ENCODE measurements around the gene FRMD3.

The FRMD3 gene

GRCh38 chr9:83420486-83420885 is 117.7 kb downstream of the FRMD3 start:
- Histone ChIP-seq H3K27ac (replicated peaks; ENCODE audit: low read length) (no peak overlapping the region), H2AFZ (ENCODE audit: low read length) (no peak overlapping the region), H3K4me1 (ENCODE audit: control insufficient read depth in 2 of 2, insufficient read depth in 1 of 2, low read depth in 1 of 2, low read length in 2 of 2) (peaks cover 0 to 2% of the 10 kb centered on the region in 2 donors), H3K9ac (ENCODE audit: low read depth, low read length, poor library complexity) (no peak overlapping the region), H2BK15ac (ENCODE audit: low read length) (no peak overlapping the region), H3K18ac (ENCODE audit: low read length) (no peak overlapping the region), H3K36me3 (replicated peaks in 1 of 2; ENCODE audit: control insufficient read depth in 2 of 2, insufficient read depth in 2 of 2, low read length in 2 of 2) (peaks cover 0 to 2% of the 10 kb centered on the region in 2 donors), H3K14ac (ENCODE audit: low read length) (no peak overlapping the region), H2BK120ac (ENCODE audit: low read depth, low read length) (no peak overlapping the region), H3K9me3 (replicated peaks in 1 of 2; ENCODE audit: control insufficient read depth in 2 of 2, insufficient read depth in 1 of 2, low read depth in 1 of 2, low read length in 2 of 2) (peaks cover 0 to 3% of the 10 kb centered on the region in 2 donors), H2BK12ac (ENCODE audit: low read length) (no peak overlapping the region), H4K91ac (ENCODE audit: low read depth, low read length, poor library complexity) (no peak overlapping the region), H3K4ac (ENCODE audit: low read length) (no peak overlapping the region), H3K27me3 (ENCODE audit: control insufficient read depth in 3 of 3, insufficient read depth in 3 of 3, low read depth in 1 of 3, low read length in 3 of 3) (no peaks in the 10 kb centered on the region), H4K8ac (ENCODE audit: low read depth, low read length) (no peak overlapping the region), H3K4me3 (ENCODE audit: low read length in 2 of 2) (no peak overlapping the region), H2BK5ac (ENCODE audit: low read length) (no peak overlapping the region), H3K4me2 (ENCODE audit: insufficient read depth, low read length, poor library complexity, severe bottlenecking) (no peak overlapping the region), H2AK5ac (ENCODE audit: low read depth, low read length) (no peak overlapping the region), H3K23ac (ENCODE audit: low read depth, low read length, poor library complexity) (no peak overlapping the region), H3K79me1 (ENCODE audit: low read depth, low read length) (no peaks in the 10 kb centered on the region)
- no CpG with 5 or more reads among the region's 3 CpGs for WGBS, 2 donors (ENCODE audit: extremely low coverage in 2 of 2, insufficient read length in 2 of 2, insufficient replicate concordance in 1 of 2)
- no peak for DNase-seq (ENCODE audit: low spot score)

DNA sequence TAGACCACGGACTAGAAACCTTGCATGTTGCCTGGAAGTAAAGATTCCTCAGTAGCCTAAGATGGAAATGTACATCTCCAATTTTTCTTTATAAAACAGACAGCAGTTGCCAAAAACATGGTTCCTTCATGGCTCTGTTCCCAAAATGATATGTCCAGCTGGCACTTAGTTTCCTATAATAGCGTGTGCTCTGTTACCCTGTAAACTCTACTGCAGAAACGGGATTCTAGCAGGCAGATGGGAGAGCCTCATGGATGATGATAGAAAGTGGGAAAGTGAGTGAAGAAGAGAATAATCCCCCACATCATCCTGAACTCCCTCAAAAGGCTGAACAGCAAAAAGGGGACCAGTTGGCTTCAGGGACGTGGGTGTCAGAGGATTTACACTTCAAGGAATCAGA is 118.2 kb downstream of the FRMD3 start:
- H2AFZ ChIP-seq (ENCODE audit: low read length): no peak overlapping the region
- H4K8ac ChIP-seq (ENCODE audit: low read depth, low read length): no peak overlapping the region
- no peak overlapping the region for H3K9ac ChIP-seq (ENCODE audit: low read depth, low read length, poor library complexity)
- peaks cover 2 to 3% of the 10 kb centered on the region in 2 donors for H3K9me3 ChIP-seq (replicated peaks in 1 of 2; ENCODE audit: control insufficient read depth in 2 of 2, insufficient read depth in 1 of 2, low read depth in 1 of 2, low read length in 2 of 2)
- H3K27ac ChIP-seq (replicated peaks; ENCODE audit: low read length): no peak overlapping the region
- peaks cover 0 to 2% of the 10 kb centered on the region in 2 donors for H3K4me1 ChIP-seq (ENCODE audit: control insufficient read depth in 2 of 2, insufficient read depth in 1 of 2, low read depth in 1 of 2, low read length in 2 of 2)
- no peaks in the 10 kb centered on the region for H3K79me1 ChIP-seq (ENCODE audit: low read depth, low read length)
- no peak overlapping the region for H2BK120ac ChIP-seq (ENCODE audit: low read depth, low read length)
- no peak overlapping the region for H2BK5ac ChIP-seq (ENCODE audit: low read length)
- H3K4me3 ChIP-seq (ENCODE audit: low read length in 2 of 2): no peak overlapping the region
- H2AK5ac ChIP-seq (ENCODE audit: low read depth, low read length): no peak overlapping the region
- H2BK15ac ChIP-seq (ENCODE audit: low read length): no peak overlapping the region
- H3K4ac ChIP-seq (ENCODE audit: low read length): no peak overlapping the region
- H3K36me3 ChIP-seq (replicated peaks in 1 of 2; ENCODE audit: control insufficient read depth in 2 of 2, insufficient read depth in 2 of 2, low read length in 2 of 2): peaks cover 0 to 2% of the 10 kb centered on the region in 2 donors
- H3K4me2 ChIP-seq (ENCODE audit: insufficient read depth, low read length, poor library complexity, severe bottlenecking): no peak overlapping the region
- no peaks in the 10 kb centered on the region for H3K27me3 ChIP-seq (ENCODE audit: control insufficient read depth in 3 of 3, insufficient read depth in 3 of 3, low read depth in 1 of 3, low read length in 3 of 3)
- H4K91ac ChIP-seq (ENCODE audit: low read depth, low read length, poor library complexity): no peak overlapping the region
- no peak overlapping the region for H3K23ac ChIP-seq (ENCODE audit: low read depth, low read length, poor library complexity)
- H3K14ac ChIP-seq (ENCODE audit: low read length): no peak overlapping the region
- H3K18ac ChIP-seq (ENCODE audit: low read length): no peak overlapping the region
- DNase-seq (ENCODE audit: low spot score): no peak
- no CpG with 5 or more reads among the region's 4 CpGs for WGBS, 2 donors (ENCODE audit: extremely low coverage in 2 of 2, insufficient read length in 2 of 2, insufficient replicate concordance in 1 of 2)
- H2BK12ac ChIP-seq (ENCODE audit: low read length): no peak overlapping the region

DNA sequence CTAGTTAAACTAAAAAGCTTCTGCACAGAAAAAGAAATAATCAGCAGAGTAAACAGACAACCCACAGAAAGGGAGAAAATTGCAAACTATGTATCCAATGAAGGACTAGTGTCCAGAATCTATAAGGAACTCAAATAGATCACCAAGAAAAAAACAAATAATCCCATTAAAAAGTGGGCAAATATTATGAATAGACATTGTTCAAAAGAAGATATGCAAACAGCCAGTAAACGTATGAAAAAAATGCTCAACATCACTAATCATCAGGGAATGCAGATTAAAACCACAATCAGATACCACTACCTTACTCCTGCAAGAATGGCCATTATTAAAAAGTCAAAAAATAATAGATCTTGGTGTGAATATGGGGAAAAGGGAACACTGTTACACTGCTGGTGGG is 119.9 kb downstream of the FRMD3 start:
- H3K9me3 ChIP-seq (replicated peaks in 1 of 2; ENCODE audit: control insufficient read depth in 2 of 2, insufficient read depth in 1 of 2, low read depth in 1 of 2, low read length in 2 of 2): peaks cover 3 to 10% of the 10 kb centered on the region in 2 donors
- no peak overlapping the region for H3K4me2 ChIP-seq (ENCODE audit: insufficient read depth, low read length, poor library complexity, severe bottlenecking)
- H3K4ac ChIP-seq (ENCODE audit: low read length): no peak overlapping the region
- no peak overlapping the region for H2BK12ac ChIP-seq (ENCODE audit: low read length)
- no peak overlapping the region for H3K14ac ChIP-seq (ENCODE audit: low read length)
- no peak overlapping the region for H2BK15ac ChIP-seq (ENCODE audit: low read length)
- no peak overlapping the region for H2AK5ac ChIP-seq (ENCODE audit: low read depth, low read length)
- H3K23ac ChIP-seq (ENCODE audit: low read depth, low read length, poor library complexity): no peak overlapping the region
- no peak for DNase-seq (ENCODE audit: low spot score)
- H4K8ac ChIP-seq (ENCODE audit: low read depth, low read length): no peak overlapping the region
- peaks cover 0 to 2% of the 10 kb centered on the region in 2 donors for H3K36me3 ChIP-seq (replicated peaks in 1 of 2; ENCODE audit: control insufficient read depth in 2 of 2, insufficient read depth in 2 of 2, low read length in 2 of 2)
- H3K9ac ChIP-seq (ENCODE audit: low read depth, low read length, poor library complexity): no peak overlapping the region
- no CpG with 5 or more reads among the region's 1 CpG for WGBS, 2 donors (ENCODE audit: extremely low coverage in 2 of 2, insufficient read length in 2 of 2, insufficient replicate concordance in 1 of 2)
- no peaks in the 10 kb centered on the region for H3K4me1 ChIP-seq (ENCODE audit: control insufficient read depth in 2 of 2, insufficient read depth in 1 of 2, low read depth in 1 of 2, low read length in 2 of 2)
- no peak overlapping the region for H3K4me3 ChIP-seq (ENCODE audit: low read length in 2 of 2)
- no peak overlapping the region for H2AFZ ChIP-seq (ENCODE audit: low read length)
- H3K27ac ChIP-seq (replicated peaks; ENCODE audit: low read length): no peak overlapping the region
- no peak overlapping the region for H4K91ac ChIP-seq (ENCODE audit: low read depth, low read length, poor library complexity)
- no peak overlapping the region for H2BK5ac ChIP-seq (ENCODE audit: low read length)
- no peak overlapping the region for H3K18ac ChIP-seq (ENCODE audit: low read length)
- no peaks in the 10 kb centered on the region for H3K27me3 ChIP-seq (ENCODE audit: control insufficient read depth in 3 of 3, insufficient read depth in 3 of 3, low read depth in 1 of 3, low read length in 3 of 3)
- no peak overlapping the region for H2BK120ac ChIP-seq (ENCODE audit: low read depth, low read length)
- no peaks in the 10 kb centered on the region for H3K79me1 ChIP-seq (ENCODE audit: low read depth, low read length)

- H3K9ac ChIP-seq (ENCODE audit: low read depth, low read length, poor library complexity): no peak overlapping the region
- no peak overlapping the region for H3K4me2 ChIP-seq (ENCODE audit: insufficient read depth, low read length, poor library complexity, severe bottlenecking)
- H2BK120ac ChIP-seq (ENCODE audit: low read depth, low read length): no peak overlapping the region
- H2BK12ac ChIP-seq (ENCODE audit: low read length): no peak overlapping the region
- no peak overlapping the region for H3K4ac ChIP-seq (ENCODE audit: low read length)
- H3K18ac ChIP-seq (ENCODE audit: low read length): no peak overlapping the region
- no peaks in the 10 kb centered on the region for H3K27me3 ChIP-seq (ENCODE audit: control insufficient read depth in 3 of 3, insufficient read depth in 3 of 3, low read depth in 1 of 3, low read length in 3 of 3)
- no peak overlapping the region for H2BK15ac ChIP-seq (ENCODE audit: low read length)
- H4K8ac ChIP-seq (ENCODE audit: low read depth, low read length): no peak overlapping the region
- no peaks in the 10 kb centered on the region for H3K36me3 ChIP-seq (replicated peaks in 1 of 2; ENCODE audit: control insufficient read depth in 2 of 2, insufficient read depth in 2 of 2, low read length in 2 of 2)
- no CpG with 5 or more reads among the region's 4 CpGs for WGBS, 2 donors (ENCODE audit: extremely low coverage in 2 of 2, insufficient read length in 2 of 2, insufficient replicate concordance in 1 of 2)
- no peak for DNase-seq (ENCODE audit: low spot score)
- H2AK5ac ChIP-seq (ENCODE audit: low read depth, low read length): no peak overlapping the region
- H3K27ac ChIP-seq (replicated peaks; ENCODE audit: low read length): no peak overlapping the region
- H3K23ac ChIP-seq (ENCODE audit: low read depth, low read length, poor library complexity): no peak overlapping the region
- no peak overlapping the region for H3K4me3 ChIP-seq (ENCODE audit: low read length in 2 of 2)
- H2BK5ac ChIP-seq (ENCODE audit: low read length): no peak overlapping the region
- H3K14ac ChIP-seq (ENCODE audit: low read length): no peak overlapping the region
- peaks cover 0 to 10% of the 10 kb centered on the region in 2 donors for H3K9me3 ChIP-seq (replicated peaks in 1 of 2; ENCODE audit: control insufficient read depth in 2 of 2, insufficient read depth in 1 of 2, low read depth in 1 of 2, low read length in 2 of 2)
- H3K79me1 ChIP-seq (ENCODE audit: low read depth, low read length): no peaks in the 10 kb centered on the region
- H3K4me1 ChIP-seq (ENCODE audit: control insufficient read depth in 2 of 2, insufficient read depth in 1 of 2, low read depth in 1 of 2, low read length in 2 of 2): peaks cover 0 to 1% of the 10 kb centered on the region in 2 donors
- no peak overlapping the region for H2AFZ ChIP-seq (ENCODE audit: low read length)
- H4K91ac ChIP-seq (ENCODE audit: low read depth, low read length, poor library complexity): no peak overlapping the region
These were observed 124.8 kb downstream of the FRMD3 start for GRCh38 chr9:83413367-83413766.

All from neuronal stem cell (in vitro differentiated cells).